Stimulated activated naive CD4-positive, alpha-beta T cell treated with Interleukin-2 at 50 U/mL for 16 hours (primary cell): ENCODE results near the gene ATF5.
A peak's percentile ranks its signal among the peaks of the same experiment; 100 is the strongest.

Source experiments
- DNase-seq: peaks from one replicate; lab custom pipeline; 2025; lab: John Stamatoyannopoulos, UW

ATF5 gene

GRCh38 chr19:49929121-49929610 is at the start of gene ATF5, which contains the start of gene NUP62:
TSS of gene ATF5 (plus strand) at chr19:49929205. CDS start at chr19:49930851, 1,646 bp downstream.
TSS of gene NUP62 (minus strand) at chr19:49929504. CDS start at chr19:49909807, 19,697 bp downstream.
- peak; percentile 86 for DNase-seq

DNA sequence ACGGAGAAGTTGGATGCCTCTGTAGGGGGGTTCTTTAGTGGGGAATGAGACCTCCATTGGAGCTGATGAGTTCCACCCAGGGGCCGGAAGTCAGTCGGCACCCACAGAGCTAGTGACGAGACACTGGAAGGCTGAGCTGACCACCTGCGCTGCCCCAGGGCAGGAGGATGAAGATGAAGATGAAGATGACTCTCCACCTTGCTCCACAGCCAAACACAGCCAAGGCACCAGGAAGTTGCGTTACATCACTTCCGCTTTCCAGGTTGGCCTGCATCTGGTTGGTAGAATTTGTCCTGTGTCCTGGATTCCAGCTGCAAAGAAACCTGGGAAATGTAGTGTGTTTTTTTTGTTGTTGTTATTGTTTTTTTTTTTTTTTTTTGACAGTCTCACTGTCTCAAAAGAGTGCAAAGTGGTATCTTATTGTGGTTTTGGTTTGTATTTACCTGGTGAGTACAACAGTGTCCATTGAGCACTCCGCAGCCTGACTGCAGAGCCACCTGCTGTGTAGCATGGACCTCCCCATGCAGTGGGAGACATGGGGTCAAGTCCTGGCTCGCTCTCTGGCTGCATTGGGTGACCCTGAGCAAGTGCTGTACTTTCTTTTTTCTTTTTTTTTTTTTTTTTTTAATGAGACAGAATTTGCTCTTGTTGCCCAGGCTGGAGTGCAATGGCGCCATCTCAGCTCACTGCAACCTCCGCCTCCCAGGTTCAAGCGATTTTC is 49.6 kb upstream of the ATF5 start:
- no peak for DNase-seq

GRCh38 chr19:49880162-49880869 is 48.7 kb upstream of the ATF5 start:
- DNase-seq = no peak

GRCh38 chr19:49881186-49881585 is 47.8 kb upstream of the ATF5 start:
- no peak for DNase-seq

GRCh38 chr19:49881672-49882394 is 47.2 kb upstream of the ATF5 start:
- DNase-seq = no peak

- no peak for DNase-seq
These were observed 46.4 kb upstream of the ATF5 start for GRCh38 chr19:49882643-49883042.

GRCh38 chr19:49883094-49883493 is 45.9 kb upstream of the ATF5 start:
- no peak for DNase-seq

GRCh38 chr19:49884109-49884508 is 44.9 kb upstream of the ATF5 start:
- DNase-seq = no peak

DNA sequence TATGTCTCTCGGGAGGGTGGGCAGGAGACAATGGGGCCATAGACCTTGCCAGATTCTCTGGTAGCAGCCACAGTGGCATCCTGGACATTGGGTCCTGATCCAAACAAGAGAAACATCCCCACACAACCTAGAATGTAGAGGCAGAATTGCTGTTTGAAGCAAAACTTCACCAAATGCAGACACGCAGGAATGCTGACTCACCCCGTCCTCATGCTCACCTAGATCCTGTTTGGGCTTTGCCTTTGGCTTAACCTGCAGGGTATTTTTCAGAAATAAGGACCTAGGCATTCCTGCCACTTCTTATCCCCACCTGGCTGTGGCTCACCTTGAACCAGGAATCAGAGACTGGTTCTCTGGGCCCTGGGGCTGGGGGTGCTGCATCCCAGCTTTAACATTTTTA is 44.2 kb upstream of the ATF5 start:
- no peak for DNase-seq

- DNase-seq = no peak
These were observed 41.9 kb upstream of the ATF5 start for GRCh38 chr19:49887037-49887664.

- no peak for DNase-seq
These were observed 41.1 kb upstream of the ATF5 start for GRCh38 chr19:49887665-49888509.

DNA sequence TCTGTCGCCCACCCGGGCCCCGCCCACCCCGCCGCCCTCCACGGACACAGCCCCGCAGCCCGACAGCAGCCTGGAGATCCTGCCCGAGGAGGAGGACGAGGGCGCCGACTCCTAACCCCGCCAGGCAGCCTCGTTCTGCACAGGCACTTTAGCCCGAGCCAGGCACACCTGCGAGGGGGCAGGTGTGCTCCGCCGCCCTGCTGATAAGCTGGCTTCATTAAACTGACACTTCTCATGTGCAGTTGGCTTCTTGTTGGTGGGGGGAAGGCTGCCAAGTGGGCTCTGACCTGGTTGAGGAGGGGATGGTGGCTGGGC is 40.5 kb upstream of the ATF5 start:
- no peak for DNase-seq

- DNase-seq = no peak
These were observed 39.8 kb upstream of the ATF5 start for GRCh38 chr19:49889038-49889686.

DNA sequence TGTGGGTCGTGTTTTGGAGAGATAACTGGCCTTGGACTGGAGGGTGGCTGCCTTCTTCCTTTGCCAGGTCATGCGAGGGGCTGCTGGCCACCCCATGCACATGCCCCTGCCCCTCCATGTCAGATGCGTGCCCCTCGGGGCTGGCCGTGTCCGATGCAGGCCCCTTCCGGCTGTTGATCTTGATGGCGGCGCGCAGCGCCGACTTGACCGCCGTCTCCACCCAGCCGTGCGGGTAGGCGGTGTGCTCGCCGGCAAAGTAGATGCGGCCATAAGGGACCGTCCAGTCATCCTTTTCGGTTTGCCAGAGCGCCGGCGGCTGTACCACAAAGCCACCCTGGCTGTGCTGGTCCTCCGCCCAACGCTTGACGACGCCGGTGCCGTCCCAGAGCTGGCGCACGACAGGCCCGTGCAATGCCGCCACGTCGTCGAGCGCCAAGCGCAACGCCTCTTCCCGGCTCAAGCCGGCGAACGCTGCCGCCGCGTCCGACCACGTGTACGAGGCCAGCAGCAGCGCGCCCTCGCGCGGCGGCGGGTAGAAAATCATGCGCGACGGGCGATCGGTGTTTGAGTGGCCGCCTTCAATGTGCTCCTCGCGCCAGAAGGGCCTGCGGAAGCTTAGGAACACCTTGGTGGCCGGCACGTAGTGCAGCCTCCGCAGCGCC is 39.2 kb upstream of the ATF5 start:
- DNase-seq = peak; percentile 66

DNA sequence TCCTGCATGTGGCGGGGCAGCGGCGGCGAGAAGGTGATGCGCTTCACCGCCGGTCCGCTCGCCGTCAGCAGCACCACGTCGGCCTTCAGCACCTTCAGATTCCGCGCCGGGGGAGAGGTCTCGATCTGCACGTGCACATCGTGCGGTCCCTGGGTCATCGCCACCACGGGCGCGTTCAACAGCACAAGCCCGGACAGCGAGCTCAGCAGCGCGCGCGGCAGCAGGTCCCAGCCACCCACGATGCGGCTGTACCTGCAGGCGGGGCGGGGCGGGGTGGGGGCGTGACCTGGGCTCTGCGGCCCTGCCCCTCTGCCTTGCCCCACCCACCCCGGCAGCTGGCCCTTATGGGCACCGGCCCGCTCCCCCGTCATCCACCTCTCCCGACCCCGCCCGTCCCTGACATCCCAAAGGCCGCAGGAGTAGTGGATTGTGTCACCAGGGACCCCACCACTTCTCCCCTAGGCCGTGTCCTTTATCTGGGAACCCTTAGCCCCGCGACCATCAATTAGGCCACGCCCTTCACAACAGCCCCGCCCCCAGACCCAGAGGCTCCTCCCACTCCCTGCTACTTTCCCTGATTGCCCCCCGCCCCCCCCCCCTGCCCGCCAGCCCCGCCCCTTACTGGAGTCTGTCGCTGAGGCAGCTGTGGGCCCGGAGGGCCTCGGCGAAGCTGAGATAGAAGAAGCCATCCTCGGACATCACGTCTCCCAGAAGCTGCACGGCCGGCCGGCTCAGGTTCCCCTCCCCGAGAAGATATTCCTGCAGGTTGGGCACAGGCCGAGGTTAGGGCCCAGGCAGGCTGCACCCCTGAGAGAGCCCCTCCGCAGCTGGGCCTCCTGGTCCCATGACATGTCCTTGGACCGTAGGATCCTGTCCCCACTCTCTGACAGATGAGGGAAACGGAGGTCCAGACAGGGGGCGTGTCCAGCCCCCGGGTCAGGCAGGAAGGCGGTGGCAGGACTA is 38.4 kb upstream of the ATF5 start:
- peak; percentile 80 for DNase-seq

- no peak for DNase-seq
These were observed 37.6 kb upstream of the ATF5 start for GRCh38 chr19:49891393-49891792.

GRCh38 chr19:49892716-49893115 is 36.3 kb upstream of the ATF5 start:
- no peak for DNase-seq

DNA sequence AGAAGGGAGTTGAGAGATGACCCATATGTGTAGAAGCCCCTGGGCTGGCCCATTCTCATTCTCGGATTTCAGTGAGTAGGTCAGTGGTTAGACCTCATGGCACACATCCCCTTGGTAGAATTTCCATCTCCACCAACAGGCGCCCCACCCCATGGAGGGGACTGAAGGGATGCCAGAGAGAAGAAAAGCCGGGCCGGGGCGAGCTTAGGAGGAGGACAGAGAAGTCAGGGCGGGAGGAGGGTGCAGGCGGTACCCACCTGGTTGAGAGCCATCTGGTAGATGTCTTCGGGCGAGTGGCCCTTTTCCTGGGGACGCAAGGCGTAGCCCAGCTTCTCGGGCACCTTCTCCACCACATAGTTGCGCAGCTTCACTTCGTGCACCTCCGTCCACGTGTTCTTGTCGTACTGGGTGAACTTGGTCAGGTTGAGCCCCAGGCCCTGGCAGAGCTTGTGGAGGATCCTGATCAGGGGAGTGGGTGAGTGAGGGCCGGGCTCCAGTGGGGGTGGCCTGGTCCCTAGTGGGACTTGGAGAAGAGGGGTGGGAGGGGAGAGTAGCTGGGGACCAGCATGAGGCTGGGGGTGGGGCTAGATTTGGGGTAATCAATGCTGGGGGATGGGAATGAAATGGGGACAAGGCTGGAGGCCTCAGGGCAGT is 34.9 kb upstream of the ATF5 start:
- no peak for DNase-seq
